SU-DHL-6 (cell line): Measurements from ENCODE around the gene MTERF2.
"Not testable (repeated sequence)": the region's sequence is repeated elsewhere in the genome, so short reads cannot be mapped to it uniquely, and the experiment has no call there.

Experiments
- H2AFZ ChIP-seq: fragments of 200-600 bp; sonication (generic); 2 replicates; pipeline ENCODE4 v1.6.1; 2014; ENCODE audit warnings: low read depth, mild to moderate bottlenecking, moderate library complexity, mixed read lengths, antibody characterized with exemption, low read length; ENCODE audit not compliant: severe bottlenecking
- H3F3A ChIP-seq: fragments of 200-600 bp; shearing (Covaris generic); 2 replicates; pipeline ENCODE4 v1.6.0; 2016; ENCODE audit warnings: antibody characterized with exemption, mild to moderate bottlenecking; ENCODE audit not compliant: insufficient read depth
- H3K27ac ChIP-seq: fragments of 200-600 bp; sonication (generic); 2 replicates; pipeline ENCODE4 v1.5.1; 2016; ENCODE audit warnings: low read depth, mild to moderate bottlenecking, low read length, moderate library complexity, mixed read lengths
- H3K27me3 ChIP-seq: fragments of 200-600 bp; sonication (generic), shearing (Covaris generic); 2 replicates; pipeline ENCODE4 v1.6.0; 2014; ENCODE audit warnings: mild to moderate bottlenecking, low read length
- H3K36me3 ChIP-seq: fragments of 200-600 bp; sonication (generic); 2 replicates; pipeline ENCODE4 v1.6.1; 2014; ENCODE audit warnings: mild to moderate bottlenecking, low read length, mixed read lengths
- H3K4me2 ChIP-seq: fragments of 300-600, 200-600 bp; shearing (Covaris generic), sonication (generic); 2 replicates; pipeline ENCODE4 v1.6.0; 2014; ENCODE audit warnings: low read length, low read depth, mild to moderate bottlenecking; ENCODE audit not compliant: poor library complexity, severe bottlenecking
- H3K4me3 ChIP-seq: fragments of 200-600 bp; sonication (generic); 2 replicates; pipeline ENCODE4 v1.5.1; 2014; ENCODE audit warnings: antibody characterized with exemption, low read length, mild to moderate bottlenecking, mixed read lengths; ENCODE audit not compliant: insufficient read depth, poor library complexity, severe bottlenecking
- H3K79me2 ChIP-seq: fragments of 200-600 bp; sonication (generic); 2 replicates; pipeline ENCODE4 v1.6.1; 2014; ENCODE audit warnings: mild to moderate bottlenecking, low read length, moderate library complexity; ENCODE audit not compliant: insufficient read depth
- H3K9ac ChIP-seq: fragments of 200-600 bp; sonication (generic); 2 replicates; pipeline ENCODE4 v1.7.0; 2014; ENCODE audit warnings: mild to moderate bottlenecking, low read length
- H3K9me2 ChIP-seq: fragments of 200-600 bp; sonication (generic); replicated peaks from 2 replicates; pipeline ENCODE4 v1.6.1; 2014; ENCODE audit warnings: low read length; ENCODE audit not compliant: insufficient read depth
- H3K9me3 ChIP-seq: fragments of 200-600 bp; sonication (generic); 2 replicates; pipeline ENCODE4 v1.6.1; 2014; ENCODE audit warnings: low read length, mixed read lengths; ENCODE audit not compliant: insufficient read depth
- H4K20me1 ChIP-seq: fragments of 200-600 bp; sonication (generic); 2 replicates; pipeline ENCODE4 v1.6.1; 2014; ENCODE audit warnings: low read depth, mild to moderate bottlenecking, antibody characterized with exemption, low read length, moderate library complexity, mixed read lengths
- CTCF ChIP-seq: fragments of 200-600 bp; sonication (generic); IDR thresholded peaks from one replicate; pipeline ENCODE4 v1.5.1; 2017; ENCODE audit warnings: antibody characterized with exemption, mild to moderate bottlenecking, low read length, moderate library complexity; ENCODE audit not compliant: insufficient read depth, poor library complexity, severe bottlenecking
- EZH2phosphoT487 ChIP-seq: fragments of 200-600 bp; sonication (generic), shearing (Covaris generic); conservative IDR thresholded peaks from 2 replicates; pipeline ENCODE4 v1.6.1; 2018; ENCODE audit warnings: mild to moderate bottlenecking, antibody characterized with exemption, low read length, moderate library complexity, mixed read lengths

The MTERF2 gene

GRCh38 chr12:107011519-107011918 is 24.6 kb upstream of the MTERF2 start:
- no peaks in the 10 kb centered on the region for H3F3A ChIP-seq

GRCh38 chr12:107007411-107007810 is 20.5 kb upstream of the MTERF2 start:
- Histone ChIP-seq H3K9ac (no peak overlapping the region), H3K4me3 (no peak overlapping the region), H3K9me2 (no peaks in the 10 kb centered on the region), H3K79me2 (no peaks in the 10 kb centered on the region), H3K4me2 (no peak overlapping the region), H2AFZ (no peak overlapping the region), H3K36me3 (no peaks in the 10 kb centered on the region), H4K20me1 (no peaks in the 10 kb centered on the region), H3K27me3 (no peaks in the 10 kb centered on the region), H3K27ac (no peak overlapping the region), H3F3A (no peaks in the 10 kb centered on the region), H3K9me3 (no peaks in the 10 kb centered on the region)
- TF ChIP-seq EZH2phosphoT487 (no peak), CTCF (no peak)

More at GRCh38 chr12:107011519-107011918, 24.6 kb upstream of the MTERF2 start:
- H3K27me3 ChIP-seq, result no peaks in the 10 kb centered on the region
- no peak overlapping the region for H2AFZ ChIP-seq
- H3K4me2 ChIP-seq, result no peak overlapping the region
- no peaks in the 10 kb centered on the region for H3K36me3 ChIP-seq
- no peak overlapping the region for H3K9ac ChIP-seq
- H3K9me3 ChIP-seq, result no peaks in the 10 kb centered on the region
- no peaks in the 10 kb centered on the region for H4K20me1 ChIP-seq
- H3K27ac ChIP-seq, result no peak overlapping the region
- no peaks in the 10 kb centered on the region for H3K9me2 ChIP-seq
- no peak for TF ChIP-seq CTCF
- no peak for TF ChIP-seq EZH2phosphoT487
- no peak overlapping the region for H3K4me3 ChIP-seq
- H3K79me2 ChIP-seq, result no peaks in the 10 kb centered on the region

DNA sequence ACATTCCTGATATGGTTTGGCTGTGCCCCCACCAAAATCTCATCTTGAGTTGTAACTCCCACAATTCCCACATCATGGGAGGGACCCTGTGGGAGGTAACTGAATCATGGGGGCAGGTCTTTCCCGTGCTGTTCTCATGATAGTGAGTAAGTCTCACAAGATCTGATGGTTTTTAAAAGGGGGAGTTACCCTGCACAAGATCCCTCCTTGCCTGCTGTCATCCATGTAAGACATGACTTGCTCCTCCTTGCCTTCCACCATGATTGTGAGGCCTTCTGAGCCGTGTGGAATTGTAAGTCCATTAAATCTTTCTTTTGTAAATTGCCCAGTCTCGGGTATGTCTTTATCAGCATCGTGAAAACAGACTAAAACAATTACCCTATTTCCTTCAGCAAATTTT is 15.7 kb upstream of the MTERF2 start:
- not testable (repeated sequence) for H3K9me3 ChIP-seq, H3K9ac ChIP-seq, H3K9me2 ChIP-seq, H2AFZ ChIP-seq, H3K27ac ChIP-seq, H3K27me3 ChIP-seq, H4K20me1 ChIP-seq, H3K4me2 ChIP-seq, H3K36me3 ChIP-seq, H3F3A ChIP-seq, H3K79me2 ChIP-seq, H3K4me3 ChIP-seq

GRCh38 chr12:106999446-106999845 is 12.5 kb upstream of the MTERF2 start:
- no peaks in the 10 kb centered on the region for H4K20me1 ChIP-seq
- H3K36me3 ChIP-seq, result no peaks in the 10 kb centered on the region
- no peaks in the 10 kb centered on the region for H3K9me3 ChIP-seq
- H3K4me3 ChIP-seq, result no peak overlapping the region
- no peak overlapping the region for H3K27ac ChIP-seq
- no peak for TF ChIP-seq EZH2phosphoT487
- no peak for TF ChIP-seq CTCF
- H2AFZ ChIP-seq, result no peak overlapping the region
- no peaks in the 10 kb centered on the region for H3F3A ChIP-seq
- no peaks in the 10 kb centered on the region for H3K9me2 ChIP-seq
- no peaks in the 10 kb centered on the region for H3K27me3 ChIP-seq
- no peak overlapping the region for H3K4me2 ChIP-seq
- no peak overlapping the region for H3K9ac ChIP-seq
- no peaks in the 10 kb centered on the region for H3K79me2 ChIP-seq
